Gastroesophageal sphincter (tissue), 4 donors: Measurements from ENCODE around the gene CHMP6. TPM values are rescaled to one million over a fixed set of nuclear protein-coding genes. Genes with fewer than 3 reads are reported as not detected.

Source experiments
- ATAC-seq: fragments of 150-250 bp; one replicate; pipeline ENCODE4 v1.9.1; 2016; ENCODE audit warnings: mild to moderate bottlenecking, moderate library complexity
- H3K27ac ChIP-seq, 4 donors: fragments of 200-600 bp; sonication (generic) in 3 of 4; 1 replicate in 3 of 4; 2 replicates in 1 of 4; pipeline ENCODE4 v1.5.1; 2016 to 2019
- H3K27me3 ChIP-seq: fragments of 200-600 bp; sonication (generic); one replicate; pipeline ENCODE4 v1.5.1; 2019
- H3K36me3 ChIP-seq, 2 donors: fragments of 200-600 bp; sonication (generic); one replicate each; pipeline ENCODE4 v1.5.1; 2019; ENCODE audit warnings: control low read depth in 1 of 2
- H3K4me1 ChIP-seq, 3 donors: fragments of 200-600 bp; sonication (generic); 1 replicate in 2 of 3; 2 replicates in 1 of 3; pipeline ENCODE4 v1.5.1; 2016 to 2019; ENCODE audit warnings: control low read depth in 2 of 3
- H3K4me3 ChIP-seq, 2 donors: fragments of 200-600 bp; sonication (generic); one replicate each; pipeline ENCODE4 v1.5.1; 2019; ENCODE audit warnings: mild to moderate bottlenecking in 1 of 2, moderate library complexity in 1 of 2
- H3K9me3 ChIP-seq, 3 donors: fragments of 200-600 bp; sonication (generic); one replicate each; pipeline ENCODE4 v1.5.1; 2017 to 2019; ENCODE audit warnings: control low read depth in 2 of 3
- CTCF ChIP-seq, 4 experiments: fragments of 200-600 bp in 2 of 4; fragments of 450-650 bp in 2 of 4; sonication (generic) in 1 of 4; IDR thresholded peaks; one replicate each; pipeline ENCODE4 v1.5.1; 2017 to 2019; ENCODE audit warnings: antibody characterized with exemption in 4 of 4, mild to moderate bottlenecking in 2 of 4, moderate library complexity in 2 of 4
- EP300 ChIP-seq: sonication (generic); formaldehyde crosslinking; IDR thresholded peaks from one replicate; pipeline ENCODE4 v1.6.1; 2017; ENCODE audit warnings: antibody characterized with exemption, mild to moderate bottlenecking
- POLR2A ChIP-seq, 2 donors: fragments of 450-650 bp; IDR thresholded peaks; one replicate each; pipeline ENCODE4 v1.6.1; 2017; ENCODE audit warnings: antibody characterized with exemption in 2 of 2, mild to moderate bottlenecking in 2 of 2, moderate library complexity in 1 of 2
- POLR2AphosphoS5 ChIP-seq: sonication (generic); formaldehyde crosslinking; IDR thresholded peaks from one replicate; pipeline ENCODE4 v1.6.1; 2017; ENCODE audit warnings: antibody characterized with exemption
- WGBS, 2 donors: methylation state at CpG; one replicate each; pipeline ENCODE4 v1.1.5; 2018; ENCODE audit warnings: low coverage in 1 of 2; 5-methylcytosine and 5-hydroxymethylcytosine counted together
- total RNA-seq, 4 donors: library from RNA; depleted of rRNA; stranded (reverse); fragments of >200 nt; gene quantifications; one replicate each; pipeline ENCODE4 v1.1.0, GENCODE V29; 2016

The CHMP6 gene
- total RNA-seq, 4 donors from 2014 or later = 17.6 to 26.0 (median 19.0) TPM

GRCh38 chr17:81037026-81037797 lies 45.6 kb downstream of the CHMP6 start:
- 42 to 76% methylated on average over 2 to 7 of the region's 28 CpGs for WGBS, 2 donors
- peaks cover 0 to 83% (median 47%) of the 10 kb centered on the region in 3 donors for H3K4me1 ChIP-seq
- H3K4me3 ChIP-seq = peak overlapping the region in 1 of 2 donors; percentile 70
- ATAC-seq = peak; percentile 13
- no peaks in the 10 kb centered on the region for H3K9me3 ChIP-seq
- TF ChIP-seq EP300 (no peak), POLR2A (IDR thresholded peaks at IDR 0.05) (no peak), CTCF (IDR thresholded peaks at IDR 0.05) (no peak), POLR2AphosphoS5 (peak; percentile 91)
- H3K27me3 ChIP-seq = no peaks in the 10 kb centered on the region
- H3K27ac ChIP-seq = peak overlapping the region in 3 of 4 donors; percentile 83 to 89 (median 86)
- peaks cover 0 to 8% of the 10 kb centered on the region in 2 donors for H3K36me3 ChIP-seq

DNA sequence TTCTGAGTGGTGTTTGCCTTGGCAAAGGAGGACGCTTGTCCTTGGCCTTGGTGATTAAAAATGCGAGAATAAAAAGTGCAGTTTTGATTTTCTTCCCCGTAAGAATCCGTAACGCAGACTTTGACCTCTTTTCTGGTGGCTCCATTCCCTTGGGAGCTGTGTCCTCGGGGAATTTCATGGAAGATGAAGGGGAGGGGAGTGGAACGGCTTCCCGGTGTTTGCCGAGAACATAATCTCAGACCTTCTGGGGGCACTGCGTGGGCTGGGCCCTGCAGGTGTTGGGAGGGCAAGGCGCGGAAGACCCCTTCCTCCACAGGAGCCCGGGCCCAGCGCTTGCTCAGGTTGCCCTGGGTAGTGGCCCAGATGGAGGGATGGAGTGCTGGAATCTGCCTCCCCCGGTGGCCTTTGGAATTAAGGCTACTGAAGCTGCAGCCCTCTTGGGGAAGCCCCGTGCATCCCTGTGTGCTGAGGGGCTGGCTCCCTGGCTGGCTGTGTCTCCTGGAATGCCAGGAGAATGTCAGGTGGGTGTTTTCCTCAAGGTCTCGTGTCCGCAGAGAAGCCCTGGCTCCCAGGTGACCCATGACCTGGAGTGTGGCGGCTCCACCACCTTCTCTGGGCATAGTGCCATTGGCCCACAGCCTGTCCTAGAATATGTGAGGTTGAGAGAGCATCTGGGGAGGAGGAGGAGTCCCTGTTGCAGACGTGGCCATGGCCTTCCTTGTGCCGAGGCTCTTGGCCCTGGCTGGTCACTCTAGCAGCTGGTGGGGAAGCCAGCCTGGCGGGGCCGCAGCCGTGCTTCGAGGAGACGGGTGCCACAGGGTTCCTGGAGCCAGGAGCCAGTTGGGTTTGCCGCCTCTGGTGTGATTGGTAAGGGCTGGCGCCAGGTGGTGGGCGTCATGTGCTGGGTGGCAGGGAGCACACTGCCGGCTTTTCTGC lies 46.4 kb downstream of the CHMP6 start:
- Histone ChIP-seq H3K4me3 (peak overlapping the region in 1 of 2 donors; percentile 70), H3K4me1 (peaks cover 0 to 83% (median 47%) of the 10 kb centered on the region in 3 donors), H3K27ac (peak overlapping the region in 3 of 4 donors; percentile 83 to 89 (median 86)), H3K27me3 (no peaks in the 10 kb centered on the region), H3K36me3 (no peaks in the 10 kb centered on the region), H3K9me3 (no peaks in the 10 kb centered on the region)
- 70 to 73% methylated on average over 2 to 8 of the region's 30 CpGs for WGBS, 2 donors
- ATAC-seq = no peak
- TF ChIP-seq CTCF (IDR thresholded peaks at IDR 0.05) (no peak), EP300 (no peak), POLR2A (IDR thresholded peaks at IDR 0.05) (no peak), POLR2AphosphoS5 (no peak)

GRCh38 chr17:81039096-81039495 lies 47.5 kb downstream of the CHMP6 start:
- 100% methylated on average over 1 of the region's 16 CpGs; no CpG with 5 or more reads in 1 of the 2 donors for WGBS, 2 donors
- no peaks in the 10 kb centered on the region for H3K36me3 ChIP-seq
- peaks cover 0 to 83% (median 52%) of the 10 kb centered on the region in 3 donors for H3K4me1 ChIP-seq
- ATAC-seq = no peak
- no peaks in the 10 kb centered on the region for H3K27me3 ChIP-seq
- no peak overlapping the region for H3K4me3 ChIP-seq
- H3K9me3 ChIP-seq = no peaks in the 10 kb centered on the region
- no peak for TF ChIP-seq EP300
- no peak for TF ChIP-seq POLR2A (IDR thresholded peaks at IDR 0.05)
- TF ChIP-seq POLR2AphosphoS5 = no peak
- no peak for TF ChIP-seq CTCF (IDR thresholded peaks at IDR 0.05)
- H3K27ac ChIP-seq = peak overlapping the region in 1 of 4 donors; percentile 86

GRCh38 chr17:81039854-81040758 lies 48.5 kb downstream of the CHMP6 start:
- no peak for ATAC-seq
- Histone ChIP-seq H3K27me3 (no peaks in the 10 kb centered on the region), H3K4me1 (peaks cover 0 to 89% (median 60%) of the 10 kb centered on the region in 3 donors), H3K4me3 (no peak overlapping the region), H3K36me3 (no peaks in the 10 kb centered on the region), H3K9me3 (no peaks in the 10 kb centered on the region), H3K27ac (peak overlapping the region in 2 of 4 donors; percentile 19 to 42)
- no peak for TF ChIP-seq POLR2A (IDR thresholded peaks at IDR 0.05)
- no peak for TF ChIP-seq EP300
- TF ChIP-seq POLR2AphosphoS5 = no peak
- TF ChIP-seq CTCF (IDR thresholded peaks at IDR 0.05) = no peak
- no CpG with 5 or more reads among the region's 28 CpGs for WGBS, 2 donors
